Activated B cell treated with CpG ODN at 0.5 μM for 24 hours (primary cell): ENCODE results near the gene NOL4L. TPM values are rescaled to one million over a fixed set of nuclear protein-coding genes. Genes with fewer than 3 reads are reported as not detected.

Experiments
- ATAC-seq: fragments of 200-7000 bp; cut with Tn5 transposase; one replicate; pipeline ENCODE4 v1.10.0; 2021; ENCODE audit warnings: low read depth, mild to moderate bottlenecking, moderate library complexity
- CTCF ChIA-PET: fragments of 350-600 bp; sonication (Branson Sonifier 250); formaldehyde crosslinking; loops from one replicate; lab custom pipeline; 2021; ENCODE audit warnings: antibody characterized with exemption; lab: Charles Lee
- POLR2A ChIA-PET: fragments of 350-600 bp; sonication (Branson Sonifier 250); formaldehyde crosslinking; loops from one replicate; lab custom pipeline; 2021; ENCODE audit warnings: antibody characterized with exemption; lab: Charles Lee
- DNase-seq: peaks from one replicate; pipeline ENCODE4 v3.0.0; 2022
- H3K27ac Mint-ChIP-seq: one replicate; pipeline ENCODE4 v1.8.0; 2020; ENCODE audit warnings: mixed read lengths
- H3K27me3 Mint-ChIP-seq: one replicate; pipeline ENCODE4 v1.8.0; 2021; ENCODE audit warnings: mixed read lengths
- H3K36me3 Mint-ChIP-seq: one replicate; pipeline ENCODE4 v1.8.0; 2021; ENCODE audit warnings: low read depth, mixed read lengths
- H3K4me1 Mint-ChIP-seq: one replicate; pipeline ENCODE4 v1.8.0; 2021; ENCODE audit warnings: mixed read lengths
- H3K4me3 Mint-ChIP-seq: one replicate; pipeline ENCODE4 v1.8.0; 2020; ENCODE audit warnings: mild to moderate bottlenecking, mixed read lengths
- H3K9me3 Mint-ChIP-seq: one replicate; pipeline ENCODE4 v1.8.0; 2020; ENCODE audit warnings: mixed read lengths
- intact Hi-C: fragments of 100-400 bp; cut with micrococcal nuclease; formaldehyde crosslinking; loops from one replicate; pipeline ENCODE4 v1.15.1; 2024
- total RNA-seq: library from RNA; stranded (reverse); gene quantifications from 2 replicates; pipeline ENCODE4 v1.2.3, GENCODE V29; 2022
- TF ChIP-seq, protein P1 (sequence below): fragments of 200-600 bp; IDR thresholded peaks from one replicate; pipeline ENCODE4 v1.8.0; 2022; ENCODE audit warnings: antibody characterized with exemption, mild to moderate bottlenecking

The NOL4L gene
- total RNA-seq, 1 donor from 2014 or later: 4.7 TPM

DNA sequence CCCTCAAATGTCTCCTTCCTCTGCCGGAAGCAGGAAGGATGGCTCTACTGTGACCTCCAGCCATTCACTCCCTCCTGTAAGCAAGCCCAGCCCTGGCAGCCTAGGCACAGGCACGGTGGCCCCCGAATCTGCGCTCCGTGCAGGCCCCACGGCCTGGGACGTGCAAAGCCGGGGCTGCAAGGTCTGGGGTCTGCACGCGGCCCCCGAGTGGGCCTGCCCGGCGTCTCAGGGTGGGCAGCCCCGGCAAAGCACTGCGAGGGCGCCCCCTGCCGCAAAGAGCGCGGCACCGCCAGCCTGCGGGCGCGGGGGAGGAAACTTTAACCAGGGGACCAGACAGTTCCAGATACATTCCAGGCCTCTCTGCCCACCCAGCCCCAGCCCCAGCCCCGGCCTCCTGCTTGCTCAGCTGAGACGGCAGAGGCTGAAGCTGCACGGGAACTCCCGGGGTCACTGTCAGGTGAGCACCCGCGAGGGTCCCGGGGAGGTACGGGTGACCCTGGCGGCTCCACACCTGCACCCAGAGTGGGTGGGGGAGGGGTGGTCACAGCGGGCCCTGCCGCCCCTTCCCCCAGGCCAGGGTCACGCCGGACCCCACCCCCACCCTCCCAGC, 128.2 kb downstream of the NOL4L start:
- no peak overlapping the region for H3K27ac Mint-ChIP-seq
- peaks cover 13% of the 10 kb centered on the region for H3K4me1 Mint-ChIP-seq
- peaks cover 4% of the 10 kb centered on the region for H3K36me3 Mint-ChIP-seq
- no peak overlapping the region for H3K4me3 Mint-ChIP-seq
- peak; percentile 52 for DNase-seq
- intact Hi-C loops: loop anchor here (1.0 to 10.0 kb wide), 3 partner anchors 120 to 302 kb away; no protein-coding TSS in a partner anchor
- no peaks in the 10 kb centered on the region for H3K27me3 Mint-ChIP-seq
- POLR2A ChIA-PET: interaction anchor here (1.0 kb wide), 1 partner anchor 98 kb away, joined by 5 read pairs; no protein-coding TSS in a partner anchor
- no peaks in the 10 kb centered on the region for H3K9me3 Mint-ChIP-seq
- peak; percentile 66 for ATAC-seq
- TF ChIP-seq, protein P1, sequence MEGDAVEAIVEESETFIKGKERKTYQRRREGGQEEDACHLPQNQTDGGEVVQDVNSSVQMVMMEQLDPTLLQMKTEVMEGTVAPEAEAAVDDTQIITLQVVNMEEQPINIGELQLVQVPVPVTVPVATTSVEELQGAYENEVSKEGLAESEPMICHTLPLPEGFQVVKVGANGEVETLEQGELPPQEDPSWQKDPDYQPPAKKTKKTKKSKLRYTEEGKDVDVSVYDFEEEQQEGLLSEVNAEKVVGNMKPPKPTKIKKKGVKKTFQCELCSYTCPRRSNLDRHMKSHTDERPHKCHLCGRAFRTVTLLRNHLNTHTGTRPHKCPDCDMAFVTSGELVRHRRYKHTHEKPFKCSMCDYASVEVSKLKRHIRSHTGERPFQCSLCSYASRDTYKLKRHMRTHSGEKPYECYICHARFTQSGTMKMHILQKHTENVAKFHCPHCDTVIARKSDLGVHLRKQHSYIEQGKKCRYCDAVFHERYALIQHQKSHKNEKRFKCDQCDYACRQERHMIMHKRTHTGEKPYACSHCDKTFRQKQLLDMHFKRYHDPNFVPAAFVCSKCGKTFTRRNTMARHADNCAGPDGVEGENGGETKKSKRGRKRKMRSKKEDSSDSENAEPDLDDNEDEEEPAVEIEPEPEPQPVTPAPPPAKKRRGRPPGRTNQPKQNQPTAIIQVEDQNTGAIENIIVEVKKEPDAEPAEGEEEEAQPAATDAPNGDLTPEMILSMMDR: no peak
- CTCF ChIA-PET: interaction anchor here (0.7 kb wide), 1 partner anchor 120 kb away, joined by 3 read pairs; no protein-coding TSS in a partner anchor

DNA sequence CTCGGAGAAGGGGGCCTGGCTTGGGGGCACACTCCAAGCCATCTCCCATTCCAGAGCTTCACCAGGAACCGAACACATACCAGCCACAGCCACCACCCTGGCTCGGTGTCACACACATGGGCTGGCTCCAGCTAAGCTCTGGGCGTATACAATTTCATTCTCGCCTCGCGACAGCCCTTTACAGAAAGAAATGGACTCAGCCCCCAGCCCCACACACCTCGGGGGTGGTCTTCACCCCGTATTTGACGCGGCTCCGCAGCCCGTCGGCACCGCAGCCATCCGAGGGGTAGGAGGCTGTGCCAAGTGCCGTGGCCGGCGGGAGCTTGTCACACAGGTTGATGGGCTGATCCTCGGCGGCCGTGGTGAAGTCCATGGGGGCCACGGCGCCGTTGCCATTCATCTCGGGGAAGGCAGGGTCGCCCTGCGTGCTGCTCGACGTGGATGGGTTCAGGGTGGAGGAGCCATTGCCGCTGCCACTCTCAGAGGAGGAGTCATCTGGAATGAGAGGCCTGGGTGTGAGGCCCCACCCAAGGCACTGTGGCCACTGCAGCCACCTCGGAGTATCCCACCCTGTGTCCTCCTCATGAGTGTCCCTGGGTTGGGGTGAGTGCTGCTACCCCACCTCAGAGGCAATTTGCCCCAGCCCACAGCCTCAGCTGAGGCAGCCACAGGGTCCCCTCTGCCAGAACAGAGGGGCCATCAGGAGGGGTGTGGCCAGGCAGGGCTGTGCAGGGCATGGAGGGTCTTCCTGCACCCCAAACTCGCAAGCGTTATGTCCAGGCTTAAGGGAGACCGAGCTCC, 129.0 kb downstream of the NOL4L start:
- Mint-ChIP-seq H3K27ac (no peak overlapping the region), H3K4me1 (peaks cover 13% of the 10 kb centered on the region), H3K27me3 (no peaks in the 10 kb centered on the region), H3K36me3 (peaks cover 6% of the 10 kb centered on the region), H3K4me3 (no peak overlapping the region), H3K9me3 (no peaks in the 10 kb centered on the region)
- DNase-seq: no peak
- intact Hi-C loops: loop anchor here (10.0 kb wide), 1 partner anchor 199 kb away; no protein-coding TSS in a partner anchor
- POLR2A ChIA-PET: no interaction called here
- TF ChIP-seq, protein P1: no peak
- CTCF ChIA-PET: interaction anchor here (0.7 kb wide), 1 partner anchor 120 kb away, joined by 3 read pairs; no protein-coding TSS in a partner anchor
- no peak for ATAC-seq

DNA sequence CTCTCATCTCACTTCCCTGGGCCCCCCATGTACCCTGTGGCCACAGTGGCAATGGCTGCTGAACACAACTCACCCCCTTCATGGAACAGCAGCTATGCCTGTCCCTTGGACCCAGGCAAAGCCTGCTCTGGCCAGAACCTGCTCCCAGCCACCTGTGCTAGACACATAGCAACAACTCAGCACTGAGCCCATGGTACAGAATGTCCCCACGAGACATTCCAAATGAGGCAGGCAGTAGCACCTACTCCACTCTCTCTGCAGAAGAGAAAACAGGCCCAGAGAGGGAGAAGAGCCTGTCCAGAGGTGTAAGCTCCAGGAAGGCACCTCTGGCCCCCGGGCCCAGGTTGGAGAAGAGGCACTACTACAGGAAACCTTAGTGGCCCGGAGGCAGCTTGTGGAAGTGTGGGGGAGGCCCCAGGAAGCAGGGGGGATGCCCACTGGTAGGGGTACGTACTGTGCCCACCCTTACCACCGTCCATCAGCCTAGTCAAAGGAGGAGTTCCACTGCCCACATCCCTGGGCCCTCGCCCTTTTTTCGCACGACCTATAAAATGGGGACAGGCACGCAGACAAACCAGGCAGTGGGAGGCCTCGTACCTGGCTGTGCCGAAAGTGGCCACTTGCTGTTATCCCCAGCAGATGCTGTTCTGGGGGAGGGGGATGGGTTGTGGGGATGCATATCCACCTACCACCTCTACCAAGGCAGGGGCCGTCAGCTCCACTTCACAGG, 129.8 kb downstream of the NOL4L start:
- H3K36me3 Mint-ChIP-seq: peaks cover 6% of the 10 kb centered on the region
- ChIA-PET CTCF (no interaction called here), POLR2A (no interaction called here)
- no peak for ATAC-seq
- TF ChIP-seq, protein P1: no peak
- H3K9me3 Mint-ChIP-seq: no peaks in the 10 kb centered on the region
- H3K4me3 Mint-ChIP-seq: no peak overlapping the region
- no peaks in the 10 kb centered on the region for H3K27me3 Mint-ChIP-seq
- intact Hi-C loops: loop anchor here (10.0 kb wide), 1 partner anchor 199 kb away; no protein-coding TSS in a partner anchor
- no peak for DNase-seq
- H3K27ac Mint-ChIP-seq: no peak overlapping the region
- H3K4me1 Mint-ChIP-seq: peaks cover 13% of the 10 kb centered on the region

DNA sequence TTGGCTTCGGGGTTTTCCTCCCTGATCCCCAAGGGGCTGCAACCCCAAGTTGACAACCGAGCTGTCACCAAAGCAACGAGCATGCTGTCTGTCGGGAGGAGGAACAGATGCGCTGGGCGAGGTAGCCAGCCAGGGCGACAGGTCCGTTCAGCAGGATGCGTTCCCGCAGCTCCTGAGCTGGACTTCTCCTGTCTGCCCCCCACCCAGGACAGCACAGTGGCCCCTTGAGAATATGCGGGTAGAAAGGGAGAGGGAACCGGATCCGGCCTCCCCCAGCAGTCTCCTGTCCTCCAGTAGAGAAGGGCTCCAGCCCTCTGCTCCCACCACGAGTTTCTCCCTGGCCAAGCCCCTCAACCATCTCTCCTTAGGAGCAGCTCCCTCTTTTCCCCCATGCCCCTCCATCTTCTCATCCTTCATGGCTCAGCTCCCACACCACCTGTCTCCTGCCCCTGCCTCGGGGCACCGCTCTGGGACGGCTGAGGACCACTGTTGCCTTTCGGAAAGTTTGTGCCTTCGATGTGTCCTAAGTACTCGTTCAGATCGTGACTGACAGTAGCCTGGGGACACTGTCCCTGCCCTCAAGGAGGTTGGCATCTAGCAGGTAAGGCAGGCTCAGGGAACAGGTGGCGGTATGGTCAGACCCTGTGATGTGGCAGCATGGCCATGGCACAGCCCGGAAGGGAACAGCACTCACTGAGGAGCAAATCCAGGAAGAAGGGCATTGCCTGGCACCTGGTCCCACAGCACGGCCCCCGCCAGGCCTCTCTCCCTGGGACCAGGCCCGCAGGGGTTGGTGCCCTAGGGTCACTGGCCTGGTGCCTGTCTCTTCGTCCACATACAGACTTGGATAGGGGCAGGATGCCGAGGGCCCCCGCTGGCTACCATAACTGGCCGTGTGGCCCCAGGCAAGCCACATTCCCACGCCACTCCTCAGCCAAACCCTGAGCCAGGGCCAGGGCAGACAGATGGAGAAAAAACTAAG, 130.7 kb downstream of the NOL4L start:
- Mint-ChIP-seq H3K27ac (no peak overlapping the region), H3K9me3 (no peaks in the 10 kb centered on the region), H3K36me3 (peaks cover 6% of the 10 kb centered on the region), H3K27me3 (no peaks in the 10 kb centered on the region), H3K4me3 (no peak overlapping the region), H3K4me1 (peaks cover 19% of the 10 kb centered on the region)
- no peak for ATAC-seq
- DNase-seq: no peak
- intact Hi-C loops: loop anchor here (10.0 kb wide), 1 partner anchor 200 kb away; no protein-coding TSS in a partner anchor
- ChIA-PET CTCF (no interaction called here), POLR2A (interaction anchor here (0.7 kb wide), 1 partner anchor 258 kb away, joined by 4 read pairs; no protein-coding TSS in a partner anchor)
- TF ChIP-seq, protein P1: no peak
